Measurements from ENCODE around the gene DNAH1. TPM values are rescaled to one million over a fixed set of nuclear protein-coding genes. Genes with fewer than 3 reads are reported as not detected.

Gene DNAH1
- total RNA-seq, 1 donor from 2014 or later: 27.1 TPM

DNA sequence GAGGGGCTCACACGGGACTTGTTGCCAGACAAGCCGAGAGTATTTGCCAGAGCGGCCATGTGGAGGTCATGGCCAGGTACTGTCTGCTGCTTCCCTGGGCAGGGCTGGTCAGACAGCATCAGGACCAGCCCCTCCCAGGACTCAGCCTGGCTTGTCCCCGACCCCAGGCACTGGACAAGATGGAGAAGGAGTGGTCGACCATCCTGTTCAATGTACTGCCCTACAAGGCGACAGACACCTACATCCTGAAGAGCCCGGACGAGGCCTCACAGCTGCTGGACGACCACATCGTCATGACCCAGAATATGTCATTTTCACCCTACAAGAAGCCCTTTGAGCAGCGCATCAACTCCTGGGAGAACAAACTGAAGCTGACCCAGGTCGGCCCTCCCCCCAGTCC lies 38.6 kb downstream of the DNAH1 start:
- intact Hi-C loops (cut with micrococcal nuclease): no loop called here

DNA sequence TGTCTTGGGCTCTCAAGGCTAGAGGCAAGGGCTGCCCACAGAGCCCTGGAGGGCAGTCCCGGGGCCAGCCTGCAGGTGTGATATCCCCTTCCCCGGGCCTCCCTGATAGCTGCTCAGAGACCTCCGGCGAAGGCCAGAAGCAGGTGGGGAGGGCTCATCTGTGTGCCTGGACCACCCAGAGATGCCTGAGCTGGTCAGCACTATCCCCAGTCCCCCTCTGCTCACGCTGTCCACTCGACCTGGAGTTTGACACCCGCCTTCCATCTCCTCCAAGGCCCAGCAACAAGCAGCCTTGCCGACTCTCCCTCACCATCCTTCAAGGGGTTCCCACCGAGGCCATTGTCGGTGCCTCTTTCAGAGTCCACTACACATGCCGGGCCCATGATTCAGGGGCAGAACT lies 39.4 kb downstream of the DNAH1 start:
- intact Hi-C loops (cut with micrococcal nuclease): no loop called here

DNA sequence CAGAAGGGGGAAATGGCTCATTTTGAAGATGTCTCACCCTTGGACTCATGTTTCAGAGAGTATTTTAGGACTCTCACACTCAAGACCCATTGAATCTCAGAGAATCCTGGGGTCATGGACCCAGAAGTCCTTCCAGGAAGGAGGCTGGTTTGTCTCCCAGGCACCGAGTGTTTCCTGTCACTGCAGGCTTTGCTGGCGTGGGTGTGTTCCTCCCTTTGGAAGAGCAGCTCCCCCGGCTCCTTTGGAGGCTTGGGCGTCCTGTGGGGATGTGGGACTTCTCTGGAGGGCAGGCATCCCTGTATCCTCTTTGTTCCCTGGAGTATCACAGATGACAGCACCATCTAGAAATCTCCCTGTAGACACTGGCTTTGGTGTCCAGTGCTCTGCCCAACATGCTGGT lies 40.0 kb downstream of the DNAH1 start:
- intact Hi-C loops (cut with micrococcal nuclease): no loop called here

DNA sequence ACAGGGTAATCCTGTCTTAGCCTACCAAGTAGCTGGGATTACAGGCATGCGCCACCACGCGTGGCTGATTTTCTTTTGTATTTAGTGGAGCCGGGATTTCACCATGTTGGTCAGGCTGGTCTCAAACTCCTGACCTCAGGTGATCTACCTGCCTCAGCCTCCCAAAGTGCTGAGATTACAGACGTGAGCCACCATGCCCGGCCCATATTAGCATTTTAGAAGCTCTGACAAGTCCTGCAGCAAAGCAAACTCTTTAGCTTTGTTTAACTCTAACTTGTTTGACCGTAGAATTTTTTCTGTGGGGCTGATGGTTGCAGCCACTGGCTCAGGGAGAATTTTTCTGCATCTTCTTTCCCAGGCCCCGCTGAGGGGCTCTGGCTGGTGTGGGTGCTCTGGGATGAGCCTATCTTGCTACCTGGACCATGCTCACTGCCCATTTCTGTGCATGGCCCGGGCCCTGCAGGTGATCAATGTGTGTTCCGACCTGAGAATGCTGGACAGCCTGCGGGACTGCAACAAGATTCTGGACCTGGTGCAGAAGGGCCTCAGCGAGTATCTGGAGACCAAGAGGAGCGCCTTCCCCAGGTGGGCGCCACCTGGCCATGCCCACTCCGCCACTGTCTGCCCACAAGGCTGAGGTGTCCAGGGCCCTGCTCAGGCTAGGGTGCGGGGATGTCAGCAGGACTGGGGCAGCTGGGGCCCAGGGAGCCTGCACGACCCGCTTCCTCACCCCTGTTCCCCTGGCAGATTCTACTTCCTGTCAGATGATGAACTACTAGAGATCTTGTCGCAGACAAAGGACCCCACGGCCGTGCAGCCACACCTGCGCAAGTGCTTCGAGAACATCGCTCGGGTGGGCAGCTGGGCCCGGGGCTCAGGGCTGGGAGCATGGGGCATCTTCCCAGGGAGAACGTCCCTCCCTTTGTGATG lies 41.3 kb downstream of the DNAH1 start:
- intact Hi-C loops (cut with micrococcal nuclease): no loop called here

DNA sequence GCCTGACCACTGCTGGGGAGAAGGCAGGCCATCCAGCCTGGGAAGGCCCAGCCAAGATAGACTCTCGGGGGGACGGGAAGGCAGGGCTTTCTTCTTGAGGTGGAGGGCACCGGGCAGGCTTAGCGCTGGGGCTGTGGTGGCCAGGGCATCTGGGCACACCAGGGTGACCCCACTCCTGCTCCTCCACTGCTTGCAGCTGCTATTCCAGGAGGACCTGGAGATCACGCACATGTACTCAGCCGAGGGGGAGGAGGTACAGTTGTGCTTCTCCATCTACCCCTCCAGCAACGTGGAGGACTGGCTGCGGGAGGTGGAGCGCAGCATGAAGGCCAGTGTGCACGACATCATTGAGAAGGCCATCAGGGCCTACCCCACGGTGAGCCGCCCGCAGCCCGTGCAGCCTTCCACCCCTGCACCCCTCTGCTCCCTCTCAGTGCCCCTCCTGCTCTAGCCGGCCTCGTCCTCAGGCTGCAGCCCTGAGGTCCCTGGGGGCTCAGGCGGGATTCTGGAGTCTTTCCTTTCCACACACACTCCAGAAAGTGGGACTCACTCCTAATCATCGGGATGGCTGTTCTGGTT lies 42.3 kb downstream of the DNAH1 start:
- intact Hi-C loops (cut with micrococcal nuclease): no loop called here

DNA sequence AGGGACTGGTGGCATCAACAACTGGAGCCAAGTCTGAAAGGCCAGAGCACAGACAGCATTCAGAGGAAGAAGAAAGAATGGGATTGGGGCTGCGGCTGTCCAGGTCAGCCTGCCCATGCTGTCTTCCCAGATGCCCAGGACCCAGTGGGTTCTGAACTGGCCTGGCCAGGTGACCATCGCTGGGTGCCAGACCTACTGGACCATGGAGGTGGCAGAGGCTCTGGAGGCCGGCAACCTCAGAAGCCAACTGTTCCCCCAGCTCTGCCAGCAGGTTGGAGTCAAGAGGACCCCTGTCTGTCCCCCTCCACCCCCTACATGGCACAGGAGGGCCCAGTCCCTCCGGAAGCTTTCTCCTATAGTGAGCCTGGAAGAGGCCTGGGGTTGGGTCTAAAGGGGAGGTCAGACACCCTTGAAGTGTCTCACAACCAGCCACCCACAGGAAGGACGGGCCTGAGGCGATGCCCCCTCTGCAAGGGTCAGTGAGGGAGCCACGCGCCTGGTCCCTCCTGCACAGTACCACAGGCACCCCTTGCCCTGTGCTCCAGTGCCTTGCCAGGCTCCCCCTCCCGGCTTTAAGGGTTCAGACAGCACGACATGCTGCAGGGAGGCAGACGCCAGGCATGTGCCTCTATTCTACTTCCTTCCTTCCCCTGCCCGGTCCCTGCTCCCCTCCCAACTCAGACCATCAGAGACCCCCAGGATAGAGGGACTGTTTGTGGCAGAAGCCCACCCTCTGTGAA lies 43.2 kb downstream of the DNAH1 start:
- intact Hi-C loops (cut with micrococcal nuclease): no loop called here

DNA sequence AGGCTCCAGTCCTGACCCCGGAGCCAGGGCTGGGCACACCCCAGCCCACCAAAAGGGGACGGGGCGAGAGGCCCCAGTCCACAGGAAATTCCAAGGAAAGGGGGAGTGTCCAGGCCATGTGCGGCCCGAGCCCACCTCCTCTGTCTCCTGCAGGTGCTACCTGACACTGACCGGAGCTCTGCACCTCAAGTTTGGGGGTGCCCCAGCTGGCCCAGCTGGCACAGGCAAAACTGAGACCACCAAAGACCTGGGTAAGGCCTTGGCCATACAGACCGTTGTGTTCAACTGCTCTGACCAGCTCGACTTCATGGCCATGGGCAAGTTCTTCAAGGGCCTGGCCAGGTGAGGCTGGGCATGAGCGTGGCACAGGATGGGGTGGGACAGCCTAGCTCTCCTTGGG lies 44.9 kb downstream of the DNAH1 start:
- intact Hi-C loops (cut with micrococcal nuclease): no loop called here

DNA sequence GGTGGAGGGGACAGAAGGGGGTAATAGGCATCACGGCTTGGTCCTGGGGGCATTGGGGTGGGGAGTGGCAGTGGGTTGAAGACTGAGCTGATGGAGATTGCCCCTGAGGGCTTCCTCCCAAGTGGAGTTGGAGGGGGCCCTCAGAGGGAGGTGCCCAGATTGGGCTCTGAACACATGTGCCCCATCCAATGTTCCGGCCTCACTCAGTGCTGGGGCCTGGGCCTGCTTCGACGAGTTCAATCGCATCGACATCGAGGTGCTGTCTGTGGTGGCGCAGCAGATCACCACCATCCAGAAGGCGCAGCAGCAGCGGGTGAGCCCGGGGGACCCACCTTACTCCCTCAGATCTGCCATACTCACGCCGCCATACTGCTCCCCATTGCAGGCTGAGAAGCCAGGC lies 45.3 kb downstream of the DNAH1 start:
- intact Hi-C loops (cut with micrococcal nuclease): no loop called here

DNA sequence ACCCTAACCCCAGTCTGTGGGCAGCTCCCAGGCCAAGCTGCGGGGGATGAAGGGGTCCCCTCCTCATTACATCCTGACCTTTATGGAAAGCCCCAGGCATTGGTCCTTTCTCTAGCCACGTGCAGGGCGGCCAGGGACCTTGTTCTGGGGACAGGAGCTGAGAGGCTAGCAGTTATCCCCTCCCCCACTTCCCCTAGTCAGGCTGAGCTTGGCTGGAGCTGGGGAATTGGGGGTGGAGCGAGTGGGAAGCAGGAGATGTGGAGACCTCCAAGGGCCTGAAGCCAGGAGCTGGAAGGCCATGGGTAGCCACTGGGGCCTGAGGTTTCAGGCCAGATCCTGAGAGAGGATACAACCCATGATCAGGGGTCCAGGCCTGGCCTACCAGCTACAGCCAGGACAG lies 45.8 kb downstream of the DNAH1 start:
- intact Hi-C loops (cut with micrococcal nuclease): no loop called here

DNA sequence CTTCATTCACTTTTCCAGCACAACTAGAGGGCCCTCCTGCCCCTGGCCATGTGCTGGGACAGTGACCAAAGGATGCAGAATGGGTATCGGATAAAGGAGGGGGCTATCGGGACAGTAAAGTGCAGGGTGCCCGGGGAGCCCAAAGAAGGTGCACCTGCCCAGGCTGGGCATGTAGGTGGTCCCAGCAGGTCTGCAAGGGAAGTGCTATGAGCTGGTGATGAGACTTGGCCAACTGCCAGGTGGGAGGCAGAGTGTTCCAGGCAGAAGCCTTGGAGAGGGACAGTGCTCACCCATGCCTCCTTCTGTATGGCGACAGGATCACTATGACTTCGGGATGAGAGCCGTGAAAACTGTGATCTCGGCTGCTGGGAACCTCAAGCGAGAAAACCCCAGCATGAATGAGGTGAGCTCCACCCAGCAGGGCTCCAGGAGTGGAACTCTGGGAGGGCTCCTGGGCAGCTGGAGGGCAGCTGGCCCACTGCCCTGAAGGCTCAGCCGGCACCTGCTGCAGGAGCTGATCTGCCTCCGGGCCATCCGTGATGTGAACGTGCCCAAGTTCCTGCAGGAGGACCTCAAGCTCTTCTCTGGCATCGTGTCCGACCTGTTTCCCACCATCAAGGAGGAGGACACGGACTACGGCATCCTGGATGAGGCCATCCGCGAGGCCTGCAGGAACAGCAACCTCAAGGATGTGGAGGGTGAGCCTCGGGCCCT lies 48.4 kb downstream of the DNAH1 start:
- intact Hi-C loops (cut with micrococcal nuclease): no loop called here

DNA sequence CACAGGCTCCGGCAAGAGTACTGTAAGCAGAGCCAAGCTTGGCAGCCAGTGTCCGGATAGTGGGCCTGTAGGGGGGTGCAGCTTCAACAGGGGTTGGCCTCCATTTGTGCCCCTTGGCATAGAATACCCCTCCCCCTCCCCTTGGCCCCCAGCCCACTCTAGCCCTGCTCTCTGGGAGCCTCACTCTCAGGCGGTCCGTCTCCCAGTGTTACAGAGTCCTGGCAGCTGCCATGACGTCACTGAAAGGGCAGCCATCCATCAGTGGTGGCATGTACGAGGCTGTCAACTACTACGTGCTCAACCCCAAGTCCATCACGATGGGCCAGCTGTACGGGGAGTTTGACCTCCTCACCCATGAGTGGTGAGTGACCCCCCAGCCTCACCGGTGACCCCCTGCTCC lies 50.4 kb downstream of the DNAH1 start:
- intact Hi-C loops (cut with micrococcal nuclease): no loop called here

DNA sequence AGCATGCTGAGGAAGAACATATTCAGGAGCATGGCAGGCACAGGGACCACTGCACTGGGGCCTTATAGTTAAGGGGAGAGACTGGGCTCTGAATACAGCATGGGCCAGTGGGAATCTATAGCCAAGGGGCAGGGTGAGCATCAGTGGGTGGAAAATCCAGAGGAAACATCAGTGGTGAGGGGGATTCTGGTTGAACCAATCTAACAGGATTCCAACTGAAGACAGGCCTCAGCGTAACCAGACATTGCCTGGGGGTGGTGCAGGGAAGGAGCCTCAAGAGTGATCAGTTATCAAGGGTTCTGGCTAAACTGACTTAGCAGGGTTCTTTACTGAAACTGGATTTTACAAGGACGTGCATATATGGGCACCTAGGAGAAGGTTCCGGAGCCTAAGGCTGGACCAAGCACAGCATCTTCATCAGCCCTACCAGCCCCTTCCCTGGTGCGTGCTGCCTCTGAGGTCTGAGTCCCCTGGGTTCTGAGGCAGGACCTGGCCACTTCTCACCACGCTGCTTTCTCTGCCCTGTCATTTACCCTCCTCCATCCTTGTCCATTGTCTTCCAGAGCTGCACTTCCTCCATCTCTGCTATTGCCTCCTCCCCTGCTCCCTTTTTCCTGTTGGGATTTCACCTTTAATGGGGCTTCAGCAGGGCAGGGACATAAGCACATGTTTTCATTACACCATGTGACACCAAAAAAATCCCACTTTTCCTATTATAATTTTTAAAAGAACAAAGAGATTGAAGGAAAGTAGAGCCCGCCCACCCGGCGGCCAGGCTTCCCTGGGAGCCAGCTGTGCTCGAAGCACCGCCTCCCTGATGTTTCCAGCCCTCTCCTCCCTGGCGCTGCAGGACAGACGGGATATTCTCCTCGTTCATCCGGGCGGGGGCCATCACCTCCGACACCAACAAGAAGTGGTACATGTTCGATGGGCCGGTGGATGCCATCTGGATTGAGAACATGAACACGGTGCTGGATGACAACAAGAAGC lies 52.1 kb downstream of the DNAH1 start:
- intact Hi-C loops (cut with micrococcal nuclease): no loop called here

DNA sequence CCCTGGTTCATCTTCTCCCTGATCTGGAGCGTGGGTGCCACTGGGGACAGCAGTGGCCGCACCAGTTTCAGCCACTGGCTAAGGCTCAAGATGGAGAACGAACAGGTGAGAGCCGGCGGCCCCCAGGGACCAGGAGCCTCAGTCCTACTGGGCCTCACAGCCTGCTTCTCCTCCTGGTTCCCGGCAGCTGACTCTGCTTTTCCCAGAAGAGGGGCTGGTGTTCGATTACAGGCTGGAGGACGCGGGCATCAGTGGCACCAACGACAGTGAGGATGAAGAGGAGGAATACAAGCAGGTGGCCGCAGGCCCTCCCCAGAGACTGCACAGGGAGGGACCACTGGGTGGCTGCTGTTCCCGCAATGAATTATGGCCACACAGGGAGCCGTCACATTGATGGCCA lies 54.4 kb downstream of the DNAH1 start:
- intact Hi-C loops (cut with micrococcal nuclease): no loop called here

DNA sequence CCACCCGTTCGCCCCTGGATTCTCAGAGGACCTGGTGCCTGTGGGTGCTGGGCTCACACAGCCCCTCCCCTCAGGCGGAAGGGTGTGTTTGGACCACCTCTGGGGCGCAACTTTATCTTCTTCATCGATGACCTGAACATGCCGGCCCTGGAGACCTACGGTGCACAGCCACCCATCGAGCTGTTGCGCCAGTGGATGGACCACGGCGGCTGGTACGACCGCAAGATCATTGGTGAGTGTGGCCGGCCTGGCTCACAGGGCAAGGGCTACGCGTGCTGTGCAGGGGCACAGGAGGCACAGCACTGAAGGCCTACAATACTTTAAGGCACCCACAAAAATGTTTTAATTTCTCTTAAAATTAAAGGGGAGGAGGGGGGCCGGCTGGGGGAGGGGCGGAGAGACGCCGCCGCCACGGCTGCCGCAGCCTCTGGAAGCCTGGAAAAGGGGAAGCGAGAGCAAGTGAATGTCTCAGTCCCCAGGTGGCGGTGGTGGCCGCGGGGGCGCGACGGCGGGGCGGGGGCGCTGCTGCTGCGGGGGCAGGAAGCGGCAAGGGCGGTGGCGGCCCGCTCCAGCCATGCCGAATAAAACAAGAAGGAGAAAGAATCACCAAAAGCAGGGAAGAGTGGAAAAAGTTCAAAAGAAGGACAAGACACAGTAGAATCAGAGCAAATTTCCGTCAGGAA lies 56.8 kb downstream of the DNAH1 start:
- intact Hi-C loops (cut with micrococcal nuclease): no loop called here

DNA sequence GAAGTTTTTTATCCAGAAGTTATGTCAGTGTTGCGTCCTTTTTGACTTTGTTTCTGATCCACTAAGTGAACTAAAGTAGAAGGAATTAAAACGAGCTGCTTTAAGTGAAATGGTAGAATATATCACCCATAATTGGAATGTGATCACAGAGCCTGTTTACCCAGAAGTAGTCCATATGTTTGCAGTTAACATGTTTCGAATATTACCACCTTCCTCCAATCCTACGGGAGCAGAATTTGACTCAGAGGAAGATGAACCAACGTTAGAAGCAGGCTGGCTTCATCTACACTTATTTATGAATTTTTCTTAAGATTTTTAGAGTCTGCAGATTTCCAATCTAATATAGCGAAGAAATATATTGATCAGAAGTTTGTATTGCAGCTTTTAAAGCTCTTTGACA lies 57.6 kb downstream of the DNAH1 start:
- intact Hi-C loops (cut with micrococcal nuclease): no loop called here

DNA sequence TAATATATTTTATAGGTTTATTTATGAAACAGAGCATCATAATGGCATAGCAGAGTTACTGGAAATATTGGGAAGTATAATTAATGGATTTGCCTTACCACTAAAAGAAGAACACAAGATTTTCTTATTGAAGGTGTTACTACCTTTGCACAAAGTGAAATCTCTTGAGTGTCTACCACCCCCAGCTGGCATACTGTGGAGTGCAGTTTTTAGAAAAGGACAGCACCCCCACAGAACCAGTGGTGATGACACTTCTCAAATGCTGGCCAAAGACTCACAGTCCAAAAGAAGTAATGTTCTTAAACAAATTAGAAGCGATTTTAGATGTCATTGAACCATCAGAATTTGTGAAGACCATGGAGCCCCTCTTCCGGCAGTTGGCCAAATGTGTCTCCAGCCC lies 58.1 kb downstream of the DNAH1 start:
- intact Hi-C loops (cut with micrococcal nuclease): no loop called here

DNA sequence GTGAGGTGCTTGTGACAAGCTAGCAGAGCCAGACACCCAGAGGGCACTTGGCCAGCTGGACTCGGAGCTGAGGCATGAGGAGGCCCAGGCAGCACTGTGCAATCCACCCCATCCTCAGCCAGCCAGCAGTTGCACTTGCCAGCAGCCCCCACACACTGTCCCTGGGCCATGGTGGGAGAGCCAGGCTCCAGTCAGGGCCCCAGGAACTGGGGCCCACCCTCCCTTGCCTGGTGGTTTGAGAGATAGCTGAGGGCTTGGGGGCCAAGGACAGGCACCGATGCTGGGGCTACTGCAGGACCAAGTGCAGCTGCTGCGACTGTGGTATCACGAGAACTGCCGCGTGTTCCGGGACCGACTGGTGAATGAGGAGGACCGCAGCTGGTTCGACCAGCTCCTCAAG lies 63.5 kb downstream of the DNAH1 start:
- intact Hi-C loops (cut with micrococcal nuclease): no loop called here

DNA sequence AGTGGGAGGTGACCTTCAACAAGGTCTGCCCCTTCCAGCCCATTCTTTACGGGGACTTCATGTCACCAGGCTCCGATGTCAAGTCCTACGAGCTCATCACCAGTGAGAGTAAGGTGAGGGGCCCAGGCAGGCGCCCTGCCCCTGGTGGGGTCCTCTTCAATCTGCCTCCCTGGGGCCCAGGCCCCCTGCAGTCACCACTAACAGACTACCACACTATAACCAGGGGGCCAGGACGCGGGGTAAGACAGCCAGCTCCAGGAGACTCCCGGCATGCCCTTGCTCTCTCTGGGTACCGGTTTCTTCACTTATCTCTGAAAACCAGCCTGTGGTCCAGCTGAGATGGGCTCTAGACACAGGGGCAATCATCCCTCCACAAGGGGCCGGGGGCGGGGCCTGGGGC lies 63.9 kb downstream of the DNAH1 start:
- intact Hi-C loops (cut with micrococcal nuclease): no loop called here

DNA sequence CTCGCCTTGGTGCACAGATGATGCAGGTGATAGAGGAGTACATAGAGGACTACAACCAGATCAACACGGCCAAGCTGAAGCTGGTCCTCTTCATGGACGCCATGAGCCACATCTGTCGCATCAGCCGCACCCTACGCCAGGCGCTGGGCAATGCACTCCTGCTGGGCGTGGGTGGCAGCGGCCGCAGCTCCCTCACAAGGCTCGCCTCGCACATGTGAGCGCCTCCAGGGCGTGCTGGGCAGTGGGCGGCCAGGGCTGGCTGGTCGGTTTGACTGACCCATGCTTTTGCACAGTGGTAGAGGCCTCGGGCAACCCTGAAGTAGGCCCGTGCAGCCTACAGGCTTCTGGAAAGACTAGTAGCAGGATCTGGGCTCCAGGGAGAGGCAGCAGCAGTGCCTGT lies 65.5 kb downstream of the DNAH1 start:
- intact Hi-C loops (cut with micrococcal nuclease): no loop called here

DNA sequence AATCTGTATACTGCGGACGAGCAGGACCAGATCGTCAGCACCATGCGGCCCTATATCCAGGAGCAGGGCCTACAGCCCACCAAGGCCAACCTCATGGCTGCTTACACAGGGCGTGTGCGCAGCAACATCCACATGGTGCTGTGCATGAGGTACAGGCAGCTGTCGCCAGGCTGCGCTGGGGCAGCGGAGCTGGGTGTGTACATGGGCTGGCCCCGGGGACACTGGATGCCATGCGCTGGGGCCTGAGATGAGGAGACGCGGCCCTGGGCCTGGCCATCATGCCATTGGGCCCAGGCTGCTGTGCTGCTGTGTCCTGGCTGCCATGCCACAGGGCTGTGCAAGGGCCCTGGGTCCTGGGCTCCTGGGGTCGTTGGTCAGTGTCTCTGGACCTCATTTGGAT lies 67.3 kb downstream of the DNAH1 start:
- intact Hi-C loops (cut with micrococcal nuclease): no loop called here
